ENCODE data around the gene SIM2. TPM values are rescaled to one million over a fixed set of nuclear protein-coding genes. Genes with fewer than 3 reads are reported as not detected.

Gene SIM2
- total RNA-seq, 4 donors from 2014 or later, result 0.42 TPM; not detected in 3

GRCh38 chr21:36672737-36673136 is 26.2 kb upstream of the SIM2 start:
- 85% methylated on average over 5 of the region's 5 CpGs for WGBS
- H3K27ac ChIP-seq (replicated peaks in 1 of 4), result no peak overlapping the region
- peaks cover 0 to 48% (median under 1%) of the 10 kb centered on the region in 4 donors for H3K27me3 ChIP-seq
- no peak for DNase-seq (ENCODE audit: extremely low spot score)
- intact Hi-C loops (cut with DNase I), result no loop called here
- no peaks in the 10 kb centered on the region for H3K4me1 ChIP-seq
- no peak overlapping the region for H3K4me3 ChIP-seq
- no peaks in the 10 kb centered on the region for H3K36me3 ChIP-seq
- no peaks in the 10 kb centered on the region for H3K9me3 ChIP-seq
- TF ChIP-seq EP300 (IDR thresholded peaks at IDR 0.05) (no peak), POLR2AphosphoS5 (IDR thresholded peaks at IDR 0.05) (no peak), CTCF (IDR thresholded peaks at IDR 0.05) (no peak), POLR2A (IDR thresholded peaks at IDR 0.05; ENCODE audit: low read depth) (no peak)

- TF ChIP-seq EP300 (IDR thresholded peaks at IDR 0.05), result no peak
- TF ChIP-seq CTCF (IDR thresholded peaks at IDR 0.05), result no peak
- no peak for TF ChIP-seq POLR2AphosphoS5 (IDR thresholded peaks at IDR 0.05)
- TF ChIP-seq POLR2A (IDR thresholded peaks at IDR 0.05; ENCODE audit: low read depth), result no peak
- H3K9me3 ChIP-seq, result peaks cover 0 to 16% (median 12%) of the 10 kb centered on the region in 4 donors
- no peaks in the 10 kb centered on the region for H3K36me3 ChIP-seq
- no peak for DNase-seq (ENCODE audit: extremely low spot score)
- no peak overlapping the region for H3K27ac ChIP-seq (replicated peaks in 1 of 4)
- 57% methylated on average over 6 of the region's 6 CpGs for WGBS
- intact Hi-C loops (cut with DNase I), result no loop called here
- peaks cover 0 to 58% (median 0%) of the 10 kb centered on the region in 4 donors for H3K27me3 ChIP-seq
- H3K4me1 ChIP-seq, result no peaks in the 10 kb centered on the region
- H3K4me3 ChIP-seq, result no peak overlapping the region
These were observed 22.6 kb upstream of the SIM2 start for GRCh38 chr21:36676039-36676950.

- DNase-seq (ENCODE audit: extremely low spot score), result no peak
- Histone ChIP-seq H3K4me1 (no peaks in the 10 kb centered on the region), H3K27me3 (peaks cover 0 to 68% (median 1%) of the 10 kb centered on the region in 4 donors), H3K9me3 (peaks cover 0 to 24% (median 17%) of the 10 kb centered on the region in 4 donors), H3K27ac (replicated peaks in 1 of 4) (no peak overlapping the region), H3K4me3 (no peak overlapping the region), H3K36me3 (no peaks in the 10 kb centered on the region)
- WGBS, result 58% methylated on average over 2 of the region's 2 CpGs
- intact Hi-C loops (cut with DNase I), result no loop called here
- TF ChIP-seq EP300 (IDR thresholded peaks at IDR 0.05) (no peak), CTCF (IDR thresholded peaks at IDR 0.05) (no peak), POLR2AphosphoS5 (IDR thresholded peaks at IDR 0.05) (no peak), POLR2A (IDR thresholded peaks at IDR 0.05; ENCODE audit: low read depth) (no peak)
These were observed 21.5 kb upstream of the SIM2 start for GRCh38 chr21:36677443-36677842.

GRCh38 chr21:36678538-36678937 is 20.4 kb upstream of the SIM2 start:
- Histone ChIP-seq H3K27ac (replicated peaks in 1 of 4) (no peak overlapping the region), H3K27me3 (peaks cover 0 to 79% (median 3%) of the 10 kb centered on the region in 4 donors), H3K36me3 (no peaks in the 10 kb centered on the region), H3K4me3 (no peak overlapping the region), H3K4me1 (no peaks in the 10 kb centered on the region), H3K9me3 (peaks cover 0 to 24% (median 17%) of the 10 kb centered on the region in 4 donors)
- TF ChIP-seq EP300 (IDR thresholded peaks at IDR 0.05), result no peak
- TF ChIP-seq CTCF (IDR thresholded peaks at IDR 0.05), result no peak
- TF ChIP-seq POLR2AphosphoS5 (IDR thresholded peaks at IDR 0.05), result no peak
- no peak for TF ChIP-seq POLR2A (IDR thresholded peaks at IDR 0.05; ENCODE audit: low read depth)
- intact Hi-C loops (cut with DNase I), result no loop called here
- WGBS, result 82% methylated on average over 2 of the region's 2 CpGs
- DNase-seq (ENCODE audit: extremely low spot score), result no peak
